Activated T-helper 2 cell treated with anti-CD3 and anti-CD28 coated beads, Interferon-gamma antibody, Interleukin-2, Interleukin-4, amounts not matched to agents 10 μg/mL and 5 μg/mL and 100 μg/mL, durations not matched to agents 14 hours and 24 hours and 36 hours (primary cell): ENCODE measurements around the gene KRT82. TPM values are rescaled to one million over a fixed set of nuclear protein-coding genes. Genes with fewer than 3 reads are reported as not detected.

Experiments used
- DNase-seq: peaks from one replicate; pipeline ENCODE4 v3.0.0; 2021; ENCODE audit warnings: low spot score
- H3K27ac Mint-ChIP-seq: one replicate; pipeline ENCODE4 v1.8.0; 2021; ENCODE audit warnings: mixed read lengths
- H3K27me3 Mint-ChIP-seq: one replicate; pipeline ENCODE4 v1.8.0; 2021; ENCODE audit warnings: low read depth, mixed read lengths
- H3K36me3 Mint-ChIP-seq: one replicate; pipeline ENCODE4 v1.8.0; 2021; ENCODE audit warnings: low read depth, mixed read lengths
- H3K4me1 Mint-ChIP-seq: one replicate; pipeline ENCODE4 v1.8.0; 2021; ENCODE audit warnings: low read depth, mixed read lengths
- H3K4me3 Mint-ChIP-seq: one replicate; pipeline ENCODE4 v1.8.0; 2021; ENCODE audit warnings: low read depth, mild to moderate bottlenecking, moderate library complexity, mixed read lengths
- H3K9me3 Mint-ChIP-seq: one replicate; pipeline ENCODE4 v1.8.0; 2021; ENCODE audit warnings: mixed read lengths
- intact Hi-C: fragments of 100-400 bp; cut with micrococcal nuclease; formaldehyde crosslinking; loops from one replicate; pipeline ENCODE4 v1.15.1; 2023
- total RNA-seq: library from RNA; stranded (reverse); gene quantifications from 2 replicates; pipeline ENCODE4 v1.2.3, GENCODE V29; 2022

Gene KRT82
- total RNA-seq, 1 donor from 2014 or later: not detected

GRCh38 chr12:52440821-52441319, 34.7 kb upstream of the KRT82 start:
- no peaks in the 10 kb centered on the region for H3K4me1 Mint-ChIP-seq

GRCh38 chr12:52439845-52440244, 33.7 kb upstream of the KRT82 start:
- no peaks in the 10 kb centered on the region for H3K36me3 Mint-ChIP-seq
- peaks cover 13% of the 10 kb centered on the region for H3K27me3 Mint-ChIP-seq
- H3K4me3 Mint-ChIP-seq: no peak overlapping the region
- no peak overlapping the region for H3K27ac Mint-ChIP-seq
- intact Hi-C loops: no loop called here
- DNase-seq: no peak
- no peaks in the 10 kb centered on the region for H3K9me3 Mint-ChIP-seq
- H3K4me1 Mint-ChIP-seq: no peaks in the 10 kb centered on the region

More at GRCh38 chr12:52440821-52441319, 34.7 kb upstream of the KRT82 start:
- H3K9me3 Mint-ChIP-seq: no peaks in the 10 kb centered on the region
- peaks cover 14% of the 10 kb centered on the region for H3K27me3 Mint-ChIP-seq
- no peak overlapping the region for H3K27ac Mint-ChIP-seq
- H3K4me3 Mint-ChIP-seq: no peak overlapping the region
- intact Hi-C loops: no loop called here
- H3K36me3 Mint-ChIP-seq: no peaks in the 10 kb centered on the region
- DNase-seq: no peak

- Mint-ChIP-seq H3K27me3 (peaks cover 13% of the 10 kb centered on the region), H3K9me3 (no peaks in the 10 kb centered on the region), H3K36me3 (no peaks in the 10 kb centered on the region), H3K4me3 (no peak overlapping the region), H3K4me1 (no peaks in the 10 kb centered on the region), H3K27ac (no peak overlapping the region)
- DNase-seq: no peak
- intact Hi-C loops: no loop called here
Observed at GRCh38 chr12:52439420-52439819, 33.3 kb upstream of the KRT82 start.

GRCh38 chr12:52438305-52439301, 32.5 kb upstream of the KRT82 start:
- intact Hi-C loops: no loop called here
- H3K9me3 Mint-ChIP-seq: no peaks in the 10 kb centered on the region

GRCh38 chr12:52437508-52437907, 31.4 kb upstream of the KRT82 start:
- intact Hi-C loops: no loop called here
- no peaks in the 10 kb centered on the region for H3K4me1 Mint-ChIP-seq
- H3K27me3 Mint-ChIP-seq: peaks cover 6% of the 10 kb centered on the region
- no peak overlapping the region for H3K27ac Mint-ChIP-seq
- DNase-seq: no peak
- H3K4me3 Mint-ChIP-seq: no peak overlapping the region
- no peaks in the 10 kb centered on the region for H3K9me3 Mint-ChIP-seq
- no peaks in the 10 kb centered on the region for H3K36me3 Mint-ChIP-seq

More at GRCh38 chr12:52438305-52439301, 32.5 kb upstream of the KRT82 start:
- peaks cover 13% of the 10 kb centered on the region for H3K27me3 Mint-ChIP-seq
- no peak overlapping the region for H3K4me3 Mint-ChIP-seq
- H3K36me3 Mint-ChIP-seq: no peaks in the 10 kb centered on the region
- no peak overlapping the region for H3K27ac Mint-ChIP-seq
- no peaks in the 10 kb centered on the region for H3K4me1 Mint-ChIP-seq
- DNase-seq: no peak

- Mint-ChIP-seq H3K4me1 (no peaks in the 10 kb centered on the region), H3K4me3 (no peak overlapping the region), H3K27me3 (peaks cover 2% of the 10 kb centered on the region), H3K27ac (no peak overlapping the region), H3K9me3 (no peaks in the 10 kb centered on the region), H3K36me3 (no peaks in the 10 kb centered on the region)
- no peak for DNase-seq
- intact Hi-C loops: no loop called here
Observed at GRCh38 chr12:52436828-52437474, 30.8 kb upstream of the KRT82 start.

GRCh38 chr12:52436000-52436827, 30.1 kb upstream of the KRT82 start:
- DNase-seq: no peak
- no peaks in the 10 kb centered on the region for H3K4me1 Mint-ChIP-seq
- no peaks in the 10 kb centered on the region for H3K9me3 Mint-ChIP-seq
- H3K4me3 Mint-ChIP-seq: no peak overlapping the region
- H3K27ac Mint-ChIP-seq: no peak overlapping the region
- peaks cover 2% of the 10 kb centered on the region for H3K27me3 Mint-ChIP-seq
- intact Hi-C loops: no loop called here
- no peaks in the 10 kb centered on the region for H3K36me3 Mint-ChIP-seq

GRCh38 chr12:52435659-52435999, 29.5 kb upstream of the KRT82 start:
- intact Hi-C loops: no loop called here
- Mint-ChIP-seq H3K4me1 (no peaks in the 10 kb centered on the region), H3K36me3 (no peaks in the 10 kb centered on the region), H3K27ac (no peak overlapping the region), H3K27me3 (peaks cover 2% of the 10 kb centered on the region), H3K9me3 (no peaks in the 10 kb centered on the region), H3K4me3 (no peak overlapping the region)
- no peak for DNase-seq

GRCh38 chr12:52434760-52435530, 28.8 kb upstream of the KRT82 start:
- Mint-ChIP-seq H3K27me3 (peaks cover 2% of the 10 kb centered on the region), H3K4me1 (no peaks in the 10 kb centered on the region), H3K36me3 (no peaks in the 10 kb centered on the region), H3K27ac (no peak overlapping the region), H3K9me3 (no peaks in the 10 kb centered on the region), H3K4me3 (no peak overlapping the region)
- intact Hi-C loops: no loop called here
- no peak for DNase-seq

- Mint-ChIP-seq H3K27me3 (peaks cover 2% of the 10 kb centered on the region), H3K9me3 (no peaks in the 10 kb centered on the region), H3K36me3 (no peaks in the 10 kb centered on the region), H3K4me3 (no peak within 1 kb of the TSS), H3K27ac (no peak within 1 kb of the TSS), H3K4me1 (no peaks in the 10 kb centered on the region)
- no peak for DNase-seq
- intact Hi-C loops: no loop called here
Observed at GRCh38 chr12:52434081-52434733, 28.1 kb upstream of the KRT82 start, which contains the start of gene KRT75. TSS of gene KRT75 (minus strand) at chr12:52434371. CDS start at chr12:52434304, 67 bp downstream.

GRCh38 chr12:52433501-52434080, 27.5 kb upstream of the KRT82 start:
- peaks cover 2% of the 10 kb centered on the region for H3K27me3 Mint-ChIP-seq
- no peak overlapping the region for H3K27ac Mint-ChIP-seq
- H3K36me3 Mint-ChIP-seq: no peaks in the 10 kb centered on the region
- no peak overlapping the region for H3K4me3 Mint-ChIP-seq
- H3K9me3 Mint-ChIP-seq: no peaks in the 10 kb centered on the region
- H3K4me1 Mint-ChIP-seq: no peaks in the 10 kb centered on the region
- intact Hi-C loops: no loop called here
- no peak for DNase-seq
